ENCODE results near the gene GPATCH2.

DNA sequence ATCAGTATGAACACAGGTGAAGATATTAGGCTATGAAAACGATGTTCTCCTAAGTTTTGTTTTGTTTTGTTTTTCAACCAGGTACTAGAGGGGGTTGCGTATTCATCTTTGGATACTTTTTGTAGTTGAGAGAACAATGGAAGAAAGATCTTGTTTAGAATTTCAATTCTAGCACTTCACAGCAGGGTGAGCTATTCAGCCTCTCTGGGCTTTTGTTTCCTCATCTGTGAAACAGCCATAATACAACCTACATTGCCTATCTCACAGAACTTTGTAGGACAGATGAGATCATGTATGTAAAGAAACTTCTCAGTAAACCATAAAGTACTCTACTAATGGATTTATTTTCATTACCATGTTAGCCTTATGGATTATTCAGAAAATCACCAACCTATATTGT lies 199.5 kb downstream of the GPATCH2 start:
- TF ChIP-seq POLR2AphosphoS5 (IDR thresholded peaks at IDR 0.05; ENCODE audit: low read depth) = no peak
- TF ChIP-seq, protein P1, sequence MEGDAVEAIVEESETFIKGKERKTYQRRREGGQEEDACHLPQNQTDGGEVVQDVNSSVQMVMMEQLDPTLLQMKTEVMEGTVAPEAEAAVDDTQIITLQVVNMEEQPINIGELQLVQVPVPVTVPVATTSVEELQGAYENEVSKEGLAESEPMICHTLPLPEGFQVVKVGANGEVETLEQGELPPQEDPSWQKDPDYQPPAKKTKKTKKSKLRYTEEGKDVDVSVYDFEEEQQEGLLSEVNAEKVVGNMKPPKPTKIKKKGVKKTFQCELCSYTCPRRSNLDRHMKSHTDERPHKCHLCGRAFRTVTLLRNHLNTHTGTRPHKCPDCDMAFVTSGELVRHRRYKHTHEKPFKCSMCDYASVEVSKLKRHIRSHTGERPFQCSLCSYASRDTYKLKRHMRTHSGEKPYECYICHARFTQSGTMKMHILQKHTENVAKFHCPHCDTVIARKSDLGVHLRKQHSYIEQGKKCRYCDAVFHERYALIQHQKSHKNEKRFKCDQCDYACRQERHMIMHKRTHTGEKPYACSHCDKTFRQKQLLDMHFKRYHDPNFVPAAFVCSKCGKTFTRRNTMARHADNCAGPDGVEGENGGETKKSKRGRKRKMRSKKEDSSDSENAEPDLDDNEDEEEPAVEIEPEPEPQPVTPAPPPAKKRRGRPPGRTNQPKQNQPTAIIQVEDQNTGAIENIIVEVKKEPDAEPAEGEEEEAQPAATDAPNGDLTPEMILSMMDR (IDR thresholded peaks at IDR 0.05; ENCODE audit: insufficient read depth, low read length) = no peak
- TF ChIP-seq, protein P2, sequence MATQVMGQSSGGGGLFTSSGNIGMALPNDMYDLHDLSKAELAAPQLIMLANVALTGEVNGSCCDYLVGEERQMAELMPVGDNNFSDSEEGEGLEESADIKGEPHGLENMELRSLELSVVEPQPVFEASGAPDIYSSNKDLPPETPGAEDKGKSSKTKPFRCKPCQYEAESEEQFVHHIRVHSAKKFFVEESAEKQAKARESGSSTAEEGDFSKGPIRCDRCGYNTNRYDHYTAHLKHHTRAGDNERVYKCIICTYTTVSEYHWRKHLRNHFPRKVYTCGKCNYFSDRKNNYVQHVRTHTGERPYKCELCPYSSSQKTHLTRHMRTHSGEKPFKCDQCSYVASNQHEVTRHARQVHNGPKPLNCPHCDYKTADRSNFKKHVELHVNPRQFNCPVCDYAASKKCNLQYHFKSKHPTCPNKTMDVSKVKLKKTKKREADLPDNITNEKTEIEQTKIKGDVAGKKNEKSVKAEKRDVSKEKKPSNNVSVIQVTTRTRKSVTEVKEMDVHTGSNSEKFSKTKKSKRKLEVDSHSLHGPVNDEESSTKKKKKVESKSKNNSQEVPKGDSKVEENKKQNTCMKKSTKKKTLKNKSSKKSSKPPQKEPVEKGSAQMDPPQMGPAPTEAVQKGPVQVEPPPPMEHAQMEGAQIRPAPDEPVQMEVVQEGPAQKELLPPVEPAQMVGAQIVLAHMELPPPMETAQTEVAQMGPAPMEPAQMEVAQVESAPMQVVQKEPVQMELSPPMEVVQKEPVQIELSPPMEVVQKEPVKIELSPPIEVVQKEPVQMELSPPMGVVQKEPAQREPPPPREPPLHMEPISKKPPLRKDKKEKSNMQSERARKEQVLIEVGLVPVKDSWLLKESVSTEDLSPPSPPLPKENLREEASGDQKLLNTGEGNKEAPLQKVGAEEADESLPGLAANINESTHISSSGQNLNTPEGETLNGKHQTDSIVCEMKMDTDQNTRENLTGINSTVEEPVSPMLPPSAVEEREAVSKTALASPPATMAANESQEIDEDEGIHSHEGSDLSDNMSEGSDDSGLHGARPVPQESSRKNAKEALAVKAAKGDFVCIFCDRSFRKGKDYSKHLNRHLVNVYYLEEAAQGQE (IDR thresholded peaks at IDR 0.05; ENCODE audit: insufficient replicate concordance, low read depth) = no peak
- no peak for TF ChIP-seq GABPA (IDR thresholded peaks at IDR 0.05; ENCODE audit: low read depth)
- no peak for TF ChIP-seq SPI1 (IDR thresholded peaks at IDR 0.05; ENCODE audit: borderline replicate concordance, low read depth)
